GM18517 (cell line): ENCODE results near the gene CXCL1.
"Not testable (repeated sequence)": the region's sequence is repeated elsewhere in the genome, so short reads cannot be mapped to it uniquely, and the experiment has no call there.

Source experiments
- ATAC-seq: cut with Tn5 transposase; IDR thresholded peaks from one replicate; pipeline ENCODE4 v1.9.1; 2021; ENCODE audit warnings: mild to moderate bottlenecking, moderate library complexity; ENCODE audit not compliant: unreplicated experiment

CXCL1 gene

GRCh38 chr4:73872316-73873108, 3.3 kb downstream of the CXCL1 start:
- ATAC-seq = no peak

DNA sequence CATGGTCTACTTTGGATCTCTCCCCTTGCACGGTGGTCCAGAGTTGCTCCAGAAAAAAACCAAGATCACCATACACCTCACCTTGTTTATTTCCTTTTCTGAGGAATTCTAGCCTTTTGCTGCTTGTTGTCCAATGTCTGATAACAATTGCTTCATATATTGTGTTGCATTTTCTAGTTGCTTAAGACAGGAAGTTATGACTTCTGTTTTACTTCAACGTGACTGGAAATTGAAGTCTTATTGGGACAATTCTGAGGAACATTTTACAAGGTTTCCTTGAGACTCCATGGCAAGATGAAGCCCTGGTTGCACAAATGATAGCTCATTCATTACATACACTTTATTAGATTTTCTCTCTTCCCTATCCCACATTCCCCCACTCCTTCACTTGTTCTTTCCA, 5.2 kb downstream of the CXCL1 start:
- ATAC-seq = no peak

GRCh38 chr4:73875401-73875800, 6.2 kb downstream of the CXCL1 start:
- no peak for ATAC-seq

DNA sequence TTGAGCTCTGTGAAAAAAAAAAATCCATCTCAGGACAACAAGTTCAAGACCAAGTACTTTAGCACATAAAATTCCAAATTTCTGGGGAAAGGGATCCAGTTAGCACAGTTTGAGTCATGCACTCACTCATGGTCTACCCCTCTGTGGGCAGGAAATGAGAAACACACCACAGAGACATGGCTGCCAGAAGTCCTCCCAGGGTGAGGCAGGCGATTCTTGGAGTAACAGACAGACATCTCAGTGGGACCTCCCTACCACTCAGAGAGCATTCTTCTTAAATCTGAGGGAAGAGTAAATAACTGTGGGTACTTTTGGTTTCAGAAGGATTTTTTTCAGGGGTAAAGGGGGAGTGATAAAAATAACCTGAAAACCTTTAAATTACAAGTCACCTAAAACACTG, 14.1 kb downstream of the CXCL1 start:
- ATAC-seq = no peak

DNA sequence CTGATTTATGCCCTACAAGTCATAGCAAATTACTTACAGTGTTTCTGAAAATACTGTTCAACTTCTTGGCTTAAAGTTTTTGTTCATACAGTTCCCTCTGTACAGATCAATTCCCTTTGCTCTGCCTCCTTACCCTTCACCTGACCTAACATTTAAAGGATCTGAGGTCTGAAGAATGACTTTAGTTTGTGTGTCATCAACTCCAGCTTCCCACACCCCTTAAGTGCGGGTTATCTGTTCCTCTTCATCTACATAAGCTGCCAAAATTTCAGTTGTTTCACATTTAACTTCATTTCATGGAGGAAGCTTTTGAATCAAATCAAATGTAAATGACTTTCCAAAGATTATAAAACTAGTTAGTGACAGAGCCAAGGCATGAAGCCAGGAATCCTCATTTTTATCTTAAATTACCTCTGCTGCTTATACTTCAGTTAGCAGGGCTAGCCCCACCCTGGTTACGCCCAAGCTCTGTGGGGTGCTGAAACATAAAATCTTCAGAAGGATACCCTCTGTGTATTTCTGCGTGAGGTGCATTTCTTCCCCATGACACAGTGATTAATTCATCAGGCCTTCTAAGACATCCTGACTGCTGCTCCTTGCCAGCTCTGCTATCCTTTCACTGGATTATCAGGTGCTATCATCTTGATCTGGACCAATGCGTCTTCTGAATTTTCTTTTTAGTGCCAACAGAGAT, 16.5 kb downstream of the CXCL1 start:
- ATAC-seq = no peak

- no peak for ATAC-seq
Observed at GRCh38 chr4:73891326-73891725, 22.1 kb downstream of the CXCL1 start.

GRCh38 chr4:73891739-73892405, 22.7 kb downstream of the CXCL1 start:
- no peak for ATAC-seq

DNA sequence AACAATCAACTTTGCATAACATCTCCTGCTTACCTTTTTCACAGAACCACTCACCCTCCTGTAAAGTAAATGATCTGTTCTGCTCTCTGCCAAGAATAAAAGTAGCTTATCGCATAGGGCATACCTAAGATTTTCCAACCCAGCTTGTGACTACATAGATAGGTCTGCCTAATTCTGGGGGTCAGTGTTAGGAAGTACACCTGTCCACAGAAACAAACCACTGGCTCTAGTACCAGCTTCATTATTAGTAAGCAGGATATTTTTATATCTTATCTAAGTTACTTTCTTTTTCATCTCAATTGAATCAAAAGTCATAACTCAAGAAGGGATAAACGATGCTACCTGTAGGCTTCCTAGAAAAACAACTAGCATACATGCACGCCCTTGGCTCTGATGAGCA, 23.8 kb downstream of the CXCL1 start:
- no peak for ATAC-seq

- ATAC-seq = no peak
Observed at GRCh38 chr4:73894001-73894400, 24.8 kb downstream of the CXCL1 start.

GRCh38 chr4:73895201-73896175, 26.3 kb downstream of the CXCL1 start:
- no peak for ATAC-seq

DNA sequence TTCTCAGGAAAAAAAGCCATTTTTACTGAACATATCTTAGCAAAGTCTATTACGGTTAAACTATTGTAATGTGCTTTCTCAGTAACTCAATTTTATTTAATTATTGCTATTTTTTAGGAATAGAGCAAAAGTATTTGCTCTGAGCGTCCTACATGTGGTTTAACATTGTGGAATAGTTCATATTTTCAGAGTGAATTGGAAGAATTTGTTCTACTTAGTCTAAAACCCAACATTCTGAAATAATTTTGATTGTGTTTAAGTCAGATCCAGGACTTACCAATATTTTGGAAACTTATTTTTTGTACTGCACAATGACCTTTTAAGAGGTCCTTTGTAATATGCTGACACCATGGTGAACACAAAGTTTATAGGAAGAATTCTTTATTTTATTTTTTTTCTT, 27.2 kb downstream of the CXCL1 start:
- no peak for ATAC-seq

DNA sequence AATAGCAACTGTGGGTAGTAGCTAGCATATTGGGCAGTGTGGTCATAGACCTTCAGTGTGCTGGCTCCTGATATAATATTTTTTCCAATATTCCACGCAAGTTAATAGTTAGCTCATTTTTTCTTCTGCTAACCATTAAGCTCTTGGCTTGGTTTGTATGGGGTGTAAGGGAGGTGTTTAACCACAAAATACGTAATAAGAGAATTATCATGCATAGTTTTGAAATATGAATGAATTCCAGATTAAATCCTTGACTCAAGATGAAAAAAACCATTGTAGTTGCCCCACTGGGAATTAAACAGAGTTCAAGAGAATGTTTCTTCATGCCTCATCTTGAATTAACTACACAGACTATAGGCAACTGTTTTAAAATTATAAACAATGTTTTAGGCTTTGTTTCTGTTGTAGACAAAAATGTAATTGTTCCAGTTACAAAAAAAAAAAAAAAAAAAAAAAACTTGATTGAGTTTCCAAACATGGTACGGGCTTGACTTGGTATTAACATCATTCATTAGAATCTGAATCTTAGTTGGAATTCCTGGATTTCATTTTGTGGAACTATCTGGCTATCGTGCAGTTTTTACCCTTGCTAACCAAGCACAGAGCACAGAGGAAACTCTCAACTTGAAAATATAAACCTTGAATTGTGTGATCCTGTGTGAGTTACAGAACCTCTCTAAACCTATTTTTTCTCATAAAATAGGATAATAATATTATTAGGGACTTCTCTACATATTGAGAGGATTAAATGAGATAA, 28.4 kb downstream of the CXCL1 start:
- ATAC-seq = no peak

GRCh38 chr4:73899338-73899737, 30.1 kb downstream of the CXCL1 start:
- ATAC-seq = not testable (repeated sequence)

DNA sequence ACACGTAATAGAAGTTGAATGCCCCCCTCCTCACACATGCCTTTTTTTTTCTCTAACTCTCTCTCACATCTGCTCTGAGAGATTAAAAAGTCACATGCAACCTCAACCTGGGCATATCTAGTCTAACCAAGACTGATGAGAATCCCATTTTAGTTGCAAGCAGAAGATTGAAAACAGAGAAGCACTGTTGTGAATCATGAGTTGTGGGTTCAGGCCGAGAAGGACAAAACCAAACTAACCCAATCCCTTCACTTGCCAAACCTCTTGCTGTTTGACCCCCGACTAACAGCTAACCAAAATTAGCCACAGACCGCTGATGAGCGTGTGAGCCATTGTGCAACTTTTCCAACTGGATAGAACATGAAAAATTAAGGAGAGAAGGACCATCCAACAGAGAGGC, 31.8 kb downstream of the CXCL1 start:
- ATAC-seq = no peak

- ATAC-seq = no peak
Observed at GRCh38 chr4:73902038-73902637, 32.9 kb downstream of the CXCL1 start.

DNA sequence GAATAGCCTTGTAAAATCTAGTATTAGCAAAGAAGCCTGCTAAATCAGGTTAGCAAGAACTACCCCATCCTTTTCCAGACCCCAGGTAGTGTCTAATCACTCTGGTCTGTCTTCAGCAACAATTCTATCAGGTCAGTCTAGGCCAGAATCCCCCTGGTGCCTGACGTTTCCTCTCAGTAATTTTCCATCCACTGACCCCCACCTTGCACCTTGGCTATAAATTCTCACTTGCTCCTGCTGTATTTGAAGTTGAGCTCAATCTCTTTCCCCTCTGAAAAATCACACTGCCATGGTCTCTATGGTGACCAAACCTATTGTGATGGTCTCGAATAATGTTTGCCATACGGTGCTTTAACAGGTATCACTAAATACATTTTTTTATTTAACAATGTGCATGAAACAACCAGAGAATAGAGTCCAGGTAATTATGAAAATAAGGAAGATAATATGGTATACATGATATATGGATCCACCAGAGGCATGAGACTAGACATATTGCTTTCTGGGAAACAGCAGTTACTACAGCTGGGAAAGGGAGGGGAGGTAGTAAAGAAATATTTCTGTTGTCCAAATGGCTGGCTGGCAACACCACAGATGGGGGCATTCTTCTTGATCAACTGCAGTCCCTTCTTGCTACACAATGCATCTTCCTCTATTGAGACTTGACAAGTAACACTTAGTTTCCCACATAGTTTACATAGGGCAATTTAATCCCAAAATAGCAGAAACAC, 33.8 kb downstream of the CXCL1 start:
- no peak for ATAC-seq

DNA sequence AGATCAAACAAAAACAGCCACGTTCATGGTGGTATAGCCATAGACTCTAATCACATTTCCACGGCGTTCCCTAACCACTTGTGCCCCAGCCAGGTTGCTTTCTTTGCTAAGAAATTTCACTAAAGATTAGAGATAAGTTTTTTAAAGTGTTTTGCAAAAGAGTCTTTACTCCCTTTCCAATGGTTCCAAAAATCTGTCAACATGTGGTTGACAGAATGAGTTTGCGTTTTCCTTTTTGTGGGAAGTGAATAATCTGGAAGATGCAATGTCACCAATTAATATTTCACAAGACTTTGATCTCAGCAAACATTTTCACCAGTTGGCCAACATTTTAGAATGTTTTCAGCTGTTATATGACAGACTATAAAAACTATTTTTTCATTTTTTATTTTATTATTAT, 35.3 kb downstream of the CXCL1 start:
- no peak for ATAC-seq

GRCh38 chr4:73908965-73909364, 39.8 kb downstream of the CXCL1 start:
- no peak for ATAC-seq

DNA sequence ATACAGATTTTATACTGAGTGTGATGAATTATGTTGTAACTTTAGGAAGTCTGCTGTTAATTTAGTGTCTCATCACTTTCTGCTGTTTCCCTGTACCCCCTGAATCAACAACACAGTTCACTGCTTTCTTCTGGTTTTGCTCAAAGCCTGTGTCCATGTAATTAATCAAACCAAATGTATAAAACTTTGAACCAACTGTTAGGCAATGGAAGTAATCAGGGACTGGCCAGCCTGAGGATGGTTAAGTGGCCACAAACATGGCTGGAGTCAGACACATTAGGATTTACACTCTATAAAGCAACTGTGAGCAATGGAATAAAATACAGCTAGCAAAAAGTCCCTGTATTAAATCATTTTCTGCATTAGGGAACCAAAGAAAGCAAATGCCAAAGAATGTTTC, 42.6 kb downstream of the CXCL1 start:
- ATAC-seq = no peak
